K562 (cell line): Measurements from ENCODE around the gene RBSN. TPM values are rescaled to one million over a fixed set of nuclear protein-coding genes. Genes with fewer than 3 reads are reported as not detected.

Source experiments
- ATAC-seq: fragments of 200-7000 bp; cut with Tn5 transposase; 3 replicates; pipeline ENCODE4 v1.9.1; 2020; ENCODE audit warnings: moderate library complexity
- BruUV-seq: library from RNA; stranded (reverse); fragments of 400-500 nt; replicated peaks from 2 replicates; lab custom pipeline; 2021; lab: Mats Ljungman, UMichigan
- CTCF ChIA-PET: fragments of 300-600 bp; formaldehyde crosslinking; extraction: SDS; loops from one replicate; lab custom pipeline; 2021; ENCODE audit warnings: low intra/inter-chr PET ratio; lab: Yijun Ruan, JAX
- POLR2A ChIA-PET: fragments of 300-600, 350-650 bp; sonication (Branson Sonifier 250); formaldehyde crosslinking; extraction: SDS; loops from one replicate; lab custom pipeline; 2021; ENCODE audit warnings: antibody characterized with exemption, inconsistent platforms; lab: Yijun Ruan, JAX
- DNase-seq, 4 experiments: peaks; one replicate each; pipeline versions ENCODE4 v3.0.0 to v3.0.0-alpha.2; 2011 to 2018; ENCODE audit warnings: low spot score in 3 of 4, mixed read lengths in 3 of 4; ENCODE audit errors: extremely low read depth in 1 of 4
- FAIRE-seq: peaks from 2 replicates; lab custom pipeline; 2011; peaks lifted over from hg19 to GRCh38; lab: Jason Lieb, UNC
- H2AFZ ChIP-seq: 2 replicates; pipeline ENCODE4 v1.6.0; 2011; ENCODE audit warnings: low read depth, low read length, control low read depth, inconsistent platforms
- H3K27ac ChIP-seq: fragments of 200-600 bp; 3 replicates; pipeline ENCODE4 v1.8.0; 2011; ENCODE audit warnings: low read depth, mild to moderate bottlenecking, control low read depth, inconsistent platforms, low read length, moderate library complexity, mixed read lengths; ENCODE audit errors: extremely low read depth
- H3K27me3 ChIP-seq, 2 experiments: fragments of 300-600 bp in 1 of 2; 2 replicates in 1 of 2; 3 replicates in 1 of 2; pipeline versions ENCODE4 v1.6.0 to v1.8.0; 2011; ENCODE audit warnings: inconsistent platforms in 2 of 2, low read length in 2 of 2, mild to moderate bottlenecking in 1 of 2, mixed read lengths in 1 of 2, moderate library complexity in 1 of 2; ENCODE audit not compliant: control insufficient read depth in 2 of 2, insufficient read depth in 2 of 2
- H3K36me3 ChIP-seq: fragments of 300-600 bp; 3 replicates; pipeline ENCODE4 v1.8.0; 2011; ENCODE audit warnings: mild to moderate bottlenecking, low read length, inconsistent platforms; ENCODE audit not compliant: control insufficient read depth, insufficient read depth
- H3K4me1 ChIP-seq, 2 experiments: fragments of 200-600 bp in 1 of 2; replicated peaks in 1 of 2; 2 replicates in 1 of 2; 3 replicates in 1 of 2; pipeline versions ENCODE4 v1.5.1 to v1.8.0; 2011; ENCODE audit warnings: inconsistent platforms in 2 of 2, low read length in 2 of 2, mild to moderate bottlenecking in 1 of 2, mixed read lengths in 1 of 2, moderate library complexity in 1 of 2; ENCODE audit not compliant: control insufficient read depth in 2 of 2, insufficient read depth in 2 of 2
- H3K4me2 ChIP-seq: 2 replicates; pipeline ENCODE4 v1.6.1; 2011; ENCODE audit warnings: low read length, control low read depth, inconsistent platforms, mixed read lengths; ENCODE audit not compliant: insufficient read depth
- H3K4me3 ChIP-seq: fragments of 200-600 bp; sonication (generic), shearing (Covaris generic); 2 replicates; pipeline ENCODE4 v1.5.1; 2016; ENCODE audit warnings: control low read depth, inconsistent platforms
- H3K79me2 ChIP-seq: fragments of 200-600 bp; 3 replicates; pipeline ENCODE4 v1.8.0; 2011; ENCODE audit warnings: low read length, inconsistent platforms; ENCODE audit not compliant: control insufficient read depth, insufficient read depth
- H3K9ac ChIP-seq, 2 experiments: 2 replicates each; pipeline versions ENCODE4 v1.6.0 to v1.6.1; 2011; ENCODE audit warnings: low read depth in 2 of 2, low read length in 2 of 2, control low read depth in 1 of 2, inconsistent platforms in 1 of 2, mild to moderate bottlenecking in 1 of 2, mixed read lengths in 1 of 2; ENCODE audit not compliant: insufficient read depth in 1 of 2
- H3K9me1 ChIP-seq: one replicate; pipeline ENCODE4 v1.6.0; 2011; ENCODE audit warnings: inconsistent platforms, mild to moderate bottlenecking, low read length, moderate library complexity; ENCODE audit not compliant: control insufficient read depth, insufficient read depth
- H3K9me3 ChIP-seq: replicated peaks from 2 replicates; pipeline ENCODE4 v1.5.1; 2011; ENCODE audit warnings: low read depth, low read length, inconsistent platforms; ENCODE audit not compliant: control insufficient read depth, insufficient read depth
- H4K20me1 ChIP-seq: replicated peaks from 2 replicates; pipeline ENCODE4 v1.6.1; 2011; ENCODE audit warnings: low read length, inconsistent platforms, mixed read lengths; ENCODE audit not compliant: control insufficient read depth, insufficient read depth
- ARHGAP35 ChIP-seq: fragments of 450-650 bp; IDR thresholded peaks from 2 replicates; pipeline ENCODE4 v1.6.1; 2018; ENCODE audit not compliant: partially characterized antibody
- ARID2 ChIP-seq: fragments of 450-650 bp; IDR thresholded peaks from 2 replicates; pipeline ENCODE4 v1.6.1; 2017; ENCODE audit warnings: antibody characterized with exemption, mild to moderate bottlenecking
- ETV1 ChIP-seq: fragments of 450-650 bp; conservative IDR thresholded peaks from 2 replicates; pipeline ENCODE4 v1.6.1; 2016; ENCODE audit warnings: missing genetic modification characterization, control low read depth, low read depth, missing compliant biosample characterization
- GTF2F1 ChIP-seq: IDR thresholded peaks from 2 replicates; pipeline ENCODE4 v1.6.1; 2011; ENCODE audit warnings: low read depth, low read length, improper control_type of control experiment
- MAFG ChIP-seq: fragments of 450-650 bp; conservative IDR thresholded peaks from 2 replicates; pipeline ENCODE4 v1.6.1; 2016; ENCODE audit warnings: missing genetic modification characterization, missing compliant biosample characterization
- RBM25 ChIP-seq: fragments of 200-400 bp; formaldehyde crosslinking; IDR thresholded peaks from 2 replicates; pipeline ENCODE4 v1.6.1; 2018; ENCODE audit warnings: low read length, low read depth, moderate library complexity; ENCODE audit not compliant: severe bottlenecking
- ZBTB40 ChIP-seq, 2 experiments: fragments of 450-650 bp in 1 of 2; sonication (generic) in 1 of 2; formaldehyde crosslinking in 1 of 2; IDR thresholded peaks; 2 replicates each; pipeline versions ENCODE4 v1.7.1 to v1.9.0; 2016 to 2022; ENCODE audit warnings: inconsistent platforms in 1 of 2, mild to moderate bottlenecking in 1 of 2, missing genetic modification reagents in 1 of 2
- ZBTB8A ChIP-seq: fragments of 450-650 bp; IDR thresholded peaks from 2 replicates; pipeline ENCODE4 v1.6.1; 2018; ENCODE audit warnings: mild to moderate bottlenecking, moderate library complexity; ENCODE audit not compliant: partially characterized antibody
- WGBS: fragments of 100-300 bp; shearing (Covaris generic); methylation state at CpG from one replicate; pipeline ENCODE4 v1.1.6; 2016; ENCODE audit warnings: low coverage, mixed read lengths; ENCODE audit not compliant: insufficient coverage; ENCODE audit errors: missing lambda C conversion rate; 5-methylcytosine and 5-hydroxymethylcytosine counted together
- in situ Hi-C: fragments of 300-500 bp; cut with MboI; formaldehyde crosslinking; loops from 4 replicates; pipeline ENCODE4 v1.15.0; 2018; ENCODE audit warnings: inconsistent platforms, mixed read lengths
- intact Hi-C: fragments of 100-400 bp; cut with micrococcal nuclease; formaldehyde crosslinking; loops from 2 replicates; pipeline ENCODE4 v1.14.2; 2022
- polyA plus RNA-seq, 8 experiments: library from polyadenylated mRNA; depleted of rRNA in 4 of 8; stranded (reverse) in 5 of 8; unstranded in 3 of 8; fragments of >200 nt; fragmentation: Nextera tagmentation in 2 of 8; fragmentation: Illumina TruSeq in 1 of 8; extraction: Ambion mirVana in 2 of 8; extraction: Trizol in 1 of 8; gene quantifications; 2 replicates each; pipeline versions ENCODE4 v1.2.1 to v1.2.3, GENCODE V29; 2011 to 2014; ENCODE audit warnings: inconsistent platforms in 1 of 8, missing spikeins in 1 of 8
- total RNA-seq, 7 experiments: library from RNA; depleted of rRNA in 6 of 7; stranded (reverse); fragments of >200 nt in 6 of 7; fragmentation: Illumina TruSeq in 2 of 7; extraction: Trizol in 2 of 7; gene quantifications; 2 replicates each; pipeline versions ENCODE4 v1.2.1 to v1.2.3, GENCODE V29; 2011 to 2021; ENCODE audit warnings: low replicate concordance in 1 of 7

The RBSN gene
- total and polyA plus RNA-seq, 9 of the 15 experiments (the other 6 are each of a cell fraction or from before 2014, with no cell fraction given), result 2.9 to 19.6 (median 15.0) TPM

- BruUV-seq, result no TSS peak
- in situ Hi-C loops, result no loop called here
- 69% methylated on average over 3 of the region's 3 CpGs for WGBS
Measured at GRCh38 chr3:15079091-15079490, 19.9 kb downstream of the RBSN start.

More at GRCh38 chr3:15079091-15079490, 19.9 kb downstream of the RBSN start:
- Histone ChIP-seq H3K9ac (no peak overlapping the region), H3K79me2 (no peaks in the 10 kb centered on the region), H3K36me3 (peaks cover 94% of the 10 kb centered on the region), H3K27ac (no peak overlapping the region), H4K20me1 (no peaks in the 10 kb centered on the region), H2AFZ (no peak overlapping the region), H3K9me1 (no peaks in the 10 kb centered on the region), H3K9me3 (no peaks in the 10 kb centered on the region), H3K27me3 (no peaks in the 10 kb centered on the region), H3K4me2 (no peak overlapping the region), H3K4me3 (no peak overlapping the region), H3K4me1 (no peaks in the 10 kb centered on the region)
- FAIRE-seq, result no peak
- POLR2A ChIA-PET, result interaction anchor here (0.7 kb wide), 1 partner anchor 34 kb away, joined by 4 read pairs; no protein-coding TSS in a partner anchor
- no peak for TF ChIP-seq GTF2F1
- no peak for TF ChIP-seq ARHGAP35
- no peak for TF ChIP-seq ETV1 (tag)
- no peak for TF ChIP-seq ZBTB8A
- no peak for TF ChIP-seq MAFG (tag)
- no peak for TF ChIP-seq ARID2
- no peak for TF ChIP-seq RBM25
- TF ChIP-seq ZBTB40 (IDR thresholded peaks at IDR 0.05), result peak; percentile 87
- peak; percentile 60 for TF ChIP-seq ZBTB40 (CRISPR knock-in tag; IDR thresholded peaks at IDR 0.05)
- no peak for ATAC-seq
- intact Hi-C loops, result no loop called here
- CTCF ChIA-PET, result no interaction called here
- no peak for DNase-seq
